ENCODE data around the gene SYCP1. TPM values are rescaled to one million over a fixed set of nuclear protein-coding genes. Genes with fewer than 3 reads are reported as not detected.
A peak's percentile ranks its signal among the peaks of the same experiment; 100 is the strongest.
"Not testable (repeated sequence)": the region's sequence is repeated elsewhere in the genome, so short reads cannot be mapped to it uniquely, and the experiment has no call there.

SYCP1 gene
- total and polyA plus RNA-seq, 8 donors, result not detected

DNA sequence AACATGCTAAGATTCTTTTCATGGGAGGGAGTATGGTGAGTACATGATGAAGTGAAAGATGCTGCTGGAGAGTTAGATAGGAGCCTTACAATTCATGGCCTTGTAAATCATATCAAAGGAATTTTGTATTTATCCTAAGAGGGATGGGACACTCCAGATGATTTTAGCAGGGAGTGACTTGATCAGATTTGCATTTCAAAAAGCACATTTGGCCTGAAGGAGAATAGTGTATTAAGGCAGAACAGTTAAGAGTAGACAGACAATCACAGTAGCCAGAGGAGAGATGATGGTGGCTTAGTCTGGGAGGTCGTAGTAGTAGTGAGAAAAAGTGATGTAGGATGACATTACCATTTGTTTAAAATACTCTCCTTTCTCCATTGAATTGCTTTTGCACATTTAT, 48.8 kb downstream of the SYCP1 start:
- DNase-seq, result no peak
- no peaks in the 10 kb centered on the region for H3K27me3 ChIP-seq
- intact Hi-C loops (cut with DNase I; ENCODE audit: low total_unique reads), result no loop called here
- H3K4me3 ChIP-seq, result no peak overlapping the region
- peaks cover 0 to 11% (median 6%) of the 10 kb centered on the region in 4 donors for H3K9me3 ChIP-seq
- WGBS, 5 donors, result 74 to 94% (median 83%) methylated on average over 1 of the region's 1 CpG
- H3K27ac ChIP-seq, result no peak overlapping the region
- H3K4me1 ChIP-seq, result no peaks in the 10 kb centered on the region
- no peaks in the 10 kb centered on the region for H3K36me3 ChIP-seq
- no peak for TF ChIP-seq EP300 (IDR thresholded peaks at IDR 0.05)
- no peak for TF ChIP-seq POLR2AphosphoS5 (IDR thresholded peaks at IDR 0.05)
- TF ChIP-seq POLR2A (IDR thresholded peaks at IDR 0.05), result no peak
- no peak for TF ChIP-seq CTCF (IDR thresholded peaks at IDR 0.05)

GRCh38 chr1:114915720-114916119, 61.1 kb downstream of the SYCP1 start:
- WGBS, 5 donors, result 48 to 59% (median 54%) methylated on average over 4 of the region's 4 CpGs

DNA sequence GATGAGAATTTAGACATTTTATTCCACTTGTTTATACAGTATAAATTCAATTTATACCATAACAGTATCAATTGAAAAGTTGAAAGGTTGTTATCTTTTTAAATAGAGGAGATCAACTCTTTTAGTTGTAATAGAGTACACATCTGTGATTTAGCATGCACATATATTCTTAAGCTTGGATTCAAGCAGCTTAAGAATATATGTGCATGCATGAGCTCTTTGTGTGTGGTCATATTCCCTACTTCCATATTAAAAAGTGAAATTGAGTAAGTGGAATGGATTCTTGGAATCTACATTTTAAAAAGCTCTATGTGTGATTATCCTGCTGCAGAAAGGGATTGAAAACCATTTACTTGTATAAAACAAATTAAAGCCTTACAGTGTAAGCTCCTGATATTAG, 71.9 kb downstream of the SYCP1 start:
- no peaks in the 10 kb centered on the region for H3K36me3 ChIP-seq
- no peak for DNase-seq
- H3K4me3 ChIP-seq, result no peak overlapping the region
- peaks cover 0 to 6% (median 3%) of the 10 kb centered on the region in 4 donors for H3K9me3 ChIP-seq
- H3K27ac ChIP-seq, result no peak overlapping the region
- TF ChIP-seq POLR2AphosphoS5 (IDR thresholded peaks at IDR 0.05), result no peak
- no peak for TF ChIP-seq POLR2A (IDR thresholded peaks at IDR 0.05)
- no peak for TF ChIP-seq CTCF (IDR thresholded peaks at IDR 0.05)
- no peak for TF ChIP-seq EP300 (IDR thresholded peaks at IDR 0.05)
- no peaks in the 10 kb centered on the region for H3K4me1 ChIP-seq
- H3K27me3 ChIP-seq, result no peaks in the 10 kb centered on the region
- intact Hi-C loops (cut with DNase I; ENCODE audit: low total_unique reads), result no loop called here

More at GRCh38 chr1:114915720-114916119, 61.1 kb downstream of the SYCP1 start:
- H3K9me3 ChIP-seq; intact Hi-C loops (cut with DNase I; ENCODE audit: low total_unique reads); DNase-seq; H3K27ac ChIP-seq; H3K27me3 ChIP-seq; H3K4me1 ChIP-seq; H3K36me3 ChIP-seq; H3K4me3 ChIP-seq: not testable (repeated sequence)

- no peaks in the 10 kb centered on the region for H3K36me3 ChIP-seq
- TF ChIP-seq EP300 (IDR thresholded peaks at IDR 0.05) (no peak), POLR2A (IDR thresholded peaks at IDR 0.05) (no peak), CTCF (IDR thresholded peaks at IDR 0.05) (no peak), POLR2AphosphoS5 (IDR thresholded peaks at IDR 0.05) (no peak)
- peaks cover 0 to 7% (median 5%) of the 10 kb centered on the region in 4 donors for H3K9me3 ChIP-seq
- no peaks in the 10 kb centered on the region for H3K27me3 ChIP-seq
- no peaks in the 10 kb centered on the region for H3K4me1 ChIP-seq
- intact Hi-C loops (cut with DNase I; ENCODE audit: low total_unique reads), result no loop called here
- WGBS, 5 donors, result 79 to 91% (median 83%) methylated on average over 1 of the region's 1 CpG
- DNase-seq, result no peak
- no peak overlapping the region for H3K4me3 ChIP-seq
- no peak overlapping the region for H3K27ac ChIP-seq
These were observed 72.7 kb downstream of the SYCP1 start for GRCh38 chr1:114927401-114927800.

DNA sequence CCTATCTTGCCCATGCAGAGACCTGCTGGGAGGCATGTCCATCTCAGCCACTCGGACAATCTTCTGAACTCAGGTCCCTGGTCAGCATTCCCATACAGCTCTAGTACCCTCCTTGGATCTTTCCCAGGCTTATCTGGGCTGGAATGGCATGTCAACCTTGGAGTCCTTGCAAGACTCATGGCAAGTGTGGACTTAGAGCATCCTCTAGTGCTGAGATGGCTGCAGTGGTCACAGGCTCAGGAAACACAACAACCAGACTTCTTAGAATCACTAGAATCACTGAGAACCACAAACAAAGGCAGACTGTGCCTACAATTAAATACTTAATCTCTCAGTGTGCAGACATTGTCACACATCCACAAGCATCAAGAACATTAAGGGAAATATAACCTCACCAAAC, 101.9 kb downstream of the SYCP1 start:
- H3K9me3 ChIP-seq, result no peaks in the 10 kb centered on the region
- no peak overlapping the region for H3K27ac ChIP-seq
- H3K27me3 ChIP-seq, result peaks cover 0 to 11% (median 0%) of the 10 kb centered on the region in 3 donors
- H3K4me1 ChIP-seq, result no peaks in the 10 kb centered on the region
- H3K4me3 ChIP-seq, result no peak overlapping the region
- TF ChIP-seq POLR2A (IDR thresholded peaks at IDR 0.05) (no peak), EP300 (IDR thresholded peaks at IDR 0.05) (no peak), CTCF (IDR thresholded peaks at IDR 0.05) (no peak), POLR2AphosphoS5 (IDR thresholded peaks at IDR 0.05) (no peak)
- intact Hi-C loops (cut with DNase I; ENCODE audit: low total_unique reads), result no loop called here
- DNase-seq, result peak in 1 of 2 donors; percentile 21
- 58 to 85% (median 67%) methylated on average over 1 of the region's 1 CpG for WGBS, 5 donors
- H3K36me3 ChIP-seq, result no peaks in the 10 kb centered on the region

Measured in stomach (tissue), 9 donors.